Mammary epithelial cell (primary cell): ENCODE measurements around the gene TPRX1.

Experiments
- EZH2 ChIP-seq: IDR thresholded peaks from 2 replicates; pipeline ENCODE4 v1.6.1; 2012; ENCODE audit warnings: low read length, inconsistent platforms, borderline replicate concordance
- TF ChIP-seq, protein P1 (sequence below), 2 donors: IDR thresholded peaks in 1 of 2; conservative IDR thresholded peaks in 1 of 2; 2 replicates each; pipeline ENCODE4 v1.5.1; 2011 to 2012; ENCODE audit warnings: inconsistent platforms in 2 of 2, low read length in 2 of 2, mild to moderate bottlenecking in 2 of 2, control low read depth in 1 of 2, low read depth in 1 of 2; ENCODE audit not compliant: insufficient read depth in 1 of 2; ENCODE audit errors: extremely low read depth in 1 of 2

DNA sequence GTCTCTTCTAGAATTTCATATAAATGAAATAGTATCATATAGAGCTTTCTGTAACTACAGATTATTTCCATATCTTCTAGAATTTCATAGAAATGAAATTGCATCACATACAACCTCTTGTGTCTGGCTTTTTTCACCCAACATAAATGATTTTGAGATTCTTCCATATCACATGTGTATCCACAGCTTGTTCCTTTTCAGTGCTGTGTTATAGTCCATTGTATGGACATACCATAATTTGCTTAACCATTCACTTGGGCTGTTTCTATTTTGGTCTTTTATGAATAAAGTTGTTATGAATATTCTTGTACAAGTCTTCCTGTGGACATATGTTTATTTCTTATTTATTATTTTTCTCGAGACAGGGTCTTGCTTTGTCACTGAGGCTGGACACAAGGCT lies 11.7 kb downstream of the TPRX1 start:
- TF ChIP-seq, protein P1, sequence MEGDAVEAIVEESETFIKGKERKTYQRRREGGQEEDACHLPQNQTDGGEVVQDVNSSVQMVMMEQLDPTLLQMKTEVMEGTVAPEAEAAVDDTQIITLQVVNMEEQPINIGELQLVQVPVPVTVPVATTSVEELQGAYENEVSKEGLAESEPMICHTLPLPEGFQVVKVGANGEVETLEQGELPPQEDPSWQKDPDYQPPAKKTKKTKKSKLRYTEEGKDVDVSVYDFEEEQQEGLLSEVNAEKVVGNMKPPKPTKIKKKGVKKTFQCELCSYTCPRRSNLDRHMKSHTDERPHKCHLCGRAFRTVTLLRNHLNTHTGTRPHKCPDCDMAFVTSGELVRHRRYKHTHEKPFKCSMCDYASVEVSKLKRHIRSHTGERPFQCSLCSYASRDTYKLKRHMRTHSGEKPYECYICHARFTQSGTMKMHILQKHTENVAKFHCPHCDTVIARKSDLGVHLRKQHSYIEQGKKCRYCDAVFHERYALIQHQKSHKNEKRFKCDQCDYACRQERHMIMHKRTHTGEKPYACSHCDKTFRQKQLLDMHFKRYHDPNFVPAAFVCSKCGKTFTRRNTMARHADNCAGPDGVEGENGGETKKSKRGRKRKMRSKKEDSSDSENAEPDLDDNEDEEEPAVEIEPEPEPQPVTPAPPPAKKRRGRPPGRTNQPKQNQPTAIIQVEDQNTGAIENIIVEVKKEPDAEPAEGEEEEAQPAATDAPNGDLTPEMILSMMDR (conservative IDR thresholded peaks at IDR 0.05 in 1 of 2, IDR thresholded peaks at IDR 0.05 in 1 of 2; ENCODE audit: extremely low read depth in 1 of 2, insufficient read depth in 1 of 2, low read depth in 1 of 2, low read length in 2 of 2): no peak
- TF ChIP-seq EZH2: no peak
